ENCODE results near the gene SPAG16.

Gene SPAG16

GRCh38 chr2:213723707-213724106 is 439.4 kb downstream of the SPAG16 start:
- H3K27ac ChIP-seq (replicated peaks), result no peak overlapping the region
- H3K4me3 ChIP-seq (replicated peaks; ENCODE audit: insufficient read depth, low read length), result no peak overlapping the region
- DNase-seq (ENCODE audit: low read depth in 1 of 2, low spot score in 1 of 2), result no peak
- H3K27me3 ChIP-seq (ENCODE audit: insufficient read depth, poor library complexity, severe bottlenecking), result no peaks in the 10 kb centered on the region
- no peak for TF ChIP-seq CTCF (IDR thresholded peaks at IDR 0.05; ENCODE audit: insufficient read depth, low read length)
- peak; percentile 23; the same call in 1 of the 2 replicates for TF ChIP-seq SPI1 (IDR thresholded peaks at IDR 0.05; ENCODE audit: borderline replicate concordance, low read depth)
- TF ChIP-seq POLR2AphosphoS5 (IDR thresholded peaks at IDR 0.05; ENCODE audit: low read depth), result no peak

GRCh38 chr2:213726101-213726500 is 441.8 kb downstream of the SPAG16 start:
- H3K27me3 ChIP-seq (ENCODE audit: insufficient read depth, poor library complexity, severe bottlenecking), result no peaks in the 10 kb centered on the region
- DNase-seq (ENCODE audit: low read depth in 1 of 2, low spot score in 1 of 2), result no peak
- no peak overlapping the region for H3K4me3 ChIP-seq (replicated peaks; ENCODE audit: insufficient read depth, low read length)
- TF ChIP-seq GABPA (IDR thresholded peaks at IDR 0.05; ENCODE audit: low read depth), result no peak
- TF ChIP-seq REST (IDR thresholded peaks at IDR 0.05; ENCODE audit: insufficient replicate concordance, low read depth), result no peak
- TF ChIP-seq SPI1 (IDR thresholded peaks at IDR 0.05; ENCODE audit: borderline replicate concordance, low read depth), result no peak
- TF ChIP-seq POLR2AphosphoS5 (IDR thresholded peaks at IDR 0.05; ENCODE audit: low read depth), result no peak
- TF ChIP-seq CTCF (IDR thresholded peaks at IDR 0.05; ENCODE audit: insufficient read depth, low read length), result no peak
- H3K27ac ChIP-seq (replicated peaks), result no peak overlapping the region

GRCh38 chr2:213733893-213734292 is 449.6 kb downstream of the SPAG16 start:
- Histone ChIP-seq H3K4me3 (replicated peaks; ENCODE audit: insufficient read depth, low read length) (no peak overlapping the region), H3K27ac (replicated peaks) (no peak overlapping the region), H3K27me3 (ENCODE audit: insufficient read depth, poor library complexity, severe bottlenecking) (no peaks in the 10 kb centered on the region)
- no peak for DNase-seq (ENCODE audit: low read depth in 1 of 2, low spot score in 1 of 2)
- TF ChIP-seq CTCF (IDR thresholded peaks at IDR 0.05; ENCODE audit: insufficient read depth, low read length) (no peak), SPI1 (IDR thresholded peaks at IDR 0.05; ENCODE audit: borderline replicate concordance, low read depth) (no peak), REST (IDR thresholded peaks at IDR 0.05; ENCODE audit: insufficient replicate concordance, low read depth) (no peak)

GRCh38 chr2:213740453-213740852 is 456.2 kb downstream of the SPAG16 start:
- H3K27me3 ChIP-seq (ENCODE audit: insufficient read depth, poor library complexity, severe bottlenecking), result no peaks in the 10 kb centered on the region
- H3K4me3 ChIP-seq (replicated peaks; ENCODE audit: insufficient read depth, low read length), result no peak overlapping the region
- no peak for TF ChIP-seq SPI1 (IDR thresholded peaks at IDR 0.05; ENCODE audit: borderline replicate concordance, low read depth)
- TF ChIP-seq GABPA (IDR thresholded peaks at IDR 0.05; ENCODE audit: low read depth), result no peak
- no peak for TF ChIP-seq CTCF (IDR thresholded peaks at IDR 0.05; ENCODE audit: insufficient read depth, low read length)
- TF ChIP-seq REST (IDR thresholded peaks at IDR 0.05; ENCODE audit: insufficient replicate concordance, low read depth), result no peak
- TF ChIP-seq POLR2AphosphoS5 (IDR thresholded peaks at IDR 0.05; ENCODE audit: low read depth), result no peak
- DNase-seq (ENCODE audit: low read depth in 1 of 2, low spot score in 1 of 2), result no peak
- no peak overlapping the region for H3K27ac ChIP-seq (replicated peaks)

Measured in HL-60 (cell line).